Suppressor macrophage treated with lipopolysaccharide for 1 hour (primary cell): ENCODE results near the gene C6orf15.
"Not testable (repeated sequence)": the region's sequence is repeated elsewhere in the genome, so short reads cannot be mapped to it uniquely, and the experiment has no call there.

Source experiments
- DNase-seq, 3 donors: peaks; one replicate each; pipeline ENCODE4 v3.0.0-alpha.2; 2020 to 2022

Gene C6orf15

DNA sequence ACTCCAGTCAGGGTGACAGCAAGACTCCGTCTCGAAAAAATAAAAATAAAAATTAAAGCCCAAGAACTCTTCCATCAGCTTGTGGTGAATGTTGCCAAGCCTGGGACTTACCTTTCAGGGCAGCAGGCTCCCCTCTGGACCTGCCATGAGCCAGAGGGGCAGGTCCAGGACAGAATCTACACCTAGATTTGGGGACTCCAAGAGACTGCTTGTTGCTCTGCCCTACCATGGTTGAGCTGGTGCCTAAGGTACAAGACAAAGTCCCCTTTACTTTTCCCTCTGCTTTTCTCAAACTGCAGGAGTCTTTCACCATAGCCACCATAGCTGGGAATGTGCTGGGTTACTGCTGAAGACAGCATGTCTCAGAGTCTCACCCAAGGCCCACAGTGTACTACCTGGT is 9.2 kb downstream of the C6orf15 start:
- DNase-seq = no peak

DNA sequence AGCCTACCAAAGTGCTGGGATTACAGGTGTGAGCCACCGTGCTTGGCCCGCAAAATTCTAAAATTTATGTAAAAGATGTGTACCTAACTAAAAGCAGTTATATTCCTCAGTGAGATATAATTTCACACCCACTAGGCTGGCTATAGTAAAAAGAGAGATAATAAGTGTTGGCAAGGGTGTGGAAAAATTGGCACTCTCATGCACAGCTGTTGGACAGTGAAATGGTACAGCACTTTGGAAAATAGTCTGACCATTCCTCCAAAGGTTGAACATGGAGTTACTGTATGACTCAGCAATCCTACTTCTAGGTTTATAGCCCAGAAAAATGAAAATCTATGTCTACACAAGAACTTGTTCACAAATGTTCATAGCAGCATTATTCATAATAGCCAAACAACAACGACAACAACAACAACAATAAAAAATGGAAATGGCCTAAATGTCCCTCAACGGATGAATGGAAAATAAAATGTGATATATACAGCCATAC is 13.9 kb downstream of the C6orf15 start:
- no peak for DNase-seq

DNA sequence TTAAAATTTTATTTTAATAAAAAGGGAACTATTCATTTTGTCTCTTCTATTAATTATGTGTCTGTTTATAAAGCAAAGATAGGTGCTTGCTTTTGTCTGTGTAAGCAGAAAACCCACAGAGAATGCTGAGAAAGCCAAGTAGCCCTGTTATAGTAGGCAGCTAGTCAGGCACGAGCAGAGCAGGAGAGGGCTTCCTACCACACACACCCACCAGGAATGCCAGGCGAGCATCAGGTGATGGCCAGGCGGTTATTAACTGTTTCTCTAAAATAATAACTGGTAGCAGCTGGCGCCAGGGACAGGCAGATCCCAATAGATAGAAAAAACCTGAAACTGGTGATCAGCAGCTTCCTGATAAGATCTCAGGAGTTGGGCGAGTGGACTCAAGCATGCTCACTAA is 15.7 kb downstream of the C6orf15 start:
- DNase-seq = no peak

DNA sequence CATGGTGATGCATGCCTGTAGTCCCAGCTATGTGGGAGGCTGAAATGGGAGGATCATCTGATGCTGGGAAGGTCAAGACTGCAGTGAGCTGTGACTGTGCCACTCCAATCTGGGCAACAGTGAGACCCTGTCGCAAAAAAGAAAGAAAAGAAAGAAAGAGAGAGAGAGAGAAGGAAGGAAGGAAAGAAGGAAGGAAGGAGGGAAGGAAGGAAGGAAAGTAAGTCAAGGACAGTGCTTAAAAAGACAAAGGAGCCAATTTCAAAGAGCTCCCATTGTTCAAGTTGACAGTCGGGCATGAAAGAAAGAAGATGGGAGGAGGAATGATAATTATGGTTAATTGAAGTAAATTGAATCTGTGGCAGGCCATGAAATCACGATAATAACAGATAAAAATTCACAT is 16.2 kb downstream of the C6orf15 start:
- no peak for DNase-seq

- DNase-seq = no peak
Observed at GRCh38 chr6:31094389-31094881, 17.9 kb downstream of the C6orf15 start.

DNA sequence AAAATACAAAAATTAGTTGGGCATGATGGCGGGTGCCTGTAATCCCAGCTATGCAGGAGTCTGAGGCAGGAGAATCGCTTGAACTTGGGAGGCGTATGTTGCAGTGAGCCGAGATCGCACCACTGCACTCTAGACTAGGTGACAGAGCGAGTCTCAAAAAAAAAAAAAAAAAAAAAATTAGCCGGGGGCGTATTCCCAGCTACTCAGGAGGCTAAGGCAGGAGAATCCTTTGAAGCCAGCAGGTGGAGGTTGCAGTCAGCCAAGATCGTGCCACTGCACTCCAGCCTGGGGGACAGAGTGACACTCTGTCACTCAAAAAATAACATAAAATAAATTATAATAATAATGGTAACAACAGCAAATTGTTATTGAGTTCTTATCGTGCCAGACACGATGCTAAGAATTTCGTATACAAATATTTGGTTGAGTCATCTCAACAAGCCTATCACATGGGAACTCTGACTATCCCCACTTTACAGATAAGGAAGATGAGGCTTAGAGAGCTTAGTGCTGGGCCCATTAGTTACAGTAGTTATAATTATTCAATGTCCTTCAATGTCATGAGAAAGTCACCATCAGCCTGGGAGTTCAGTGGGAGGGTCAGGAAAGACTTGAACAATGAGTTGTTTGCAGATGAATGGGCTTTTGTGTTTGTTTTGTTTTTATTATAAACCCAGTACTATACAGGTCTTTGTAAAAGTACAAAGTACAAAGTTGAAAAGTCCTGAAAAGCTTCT is 19.4 kb downstream of the C6orf15 start:
- no peak for DNase-seq

GRCh38 chr6:31092238-31092637 is 20.1 kb downstream of the C6orf15 start:
- no peak for DNase-seq

GRCh38 chr6:31091680-31092079 is 20.7 kb downstream of the C6orf15 start:
- DNase-seq = no peak

DNA sequence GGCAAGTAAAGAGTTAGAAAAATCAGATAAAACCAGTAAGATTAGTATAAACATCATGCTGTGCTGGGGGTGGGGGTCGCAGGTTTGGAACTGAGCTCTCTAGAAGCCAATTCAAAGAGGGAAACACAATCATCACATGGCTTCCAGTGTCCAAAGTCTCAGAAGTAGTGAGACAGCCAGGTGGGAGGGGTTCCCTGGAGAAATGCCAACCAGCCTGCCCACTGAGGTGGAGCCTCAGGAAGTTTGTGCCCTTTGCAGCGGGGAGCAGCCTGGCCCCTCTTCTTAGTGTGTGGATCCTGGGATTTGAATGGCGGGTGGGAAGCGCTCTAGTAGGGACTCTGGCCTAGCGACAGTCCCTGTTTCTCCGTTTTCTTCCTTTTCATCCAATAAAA is 21.4 kb downstream of the C6orf15 start:
- DNase-seq = no peak

DNA sequence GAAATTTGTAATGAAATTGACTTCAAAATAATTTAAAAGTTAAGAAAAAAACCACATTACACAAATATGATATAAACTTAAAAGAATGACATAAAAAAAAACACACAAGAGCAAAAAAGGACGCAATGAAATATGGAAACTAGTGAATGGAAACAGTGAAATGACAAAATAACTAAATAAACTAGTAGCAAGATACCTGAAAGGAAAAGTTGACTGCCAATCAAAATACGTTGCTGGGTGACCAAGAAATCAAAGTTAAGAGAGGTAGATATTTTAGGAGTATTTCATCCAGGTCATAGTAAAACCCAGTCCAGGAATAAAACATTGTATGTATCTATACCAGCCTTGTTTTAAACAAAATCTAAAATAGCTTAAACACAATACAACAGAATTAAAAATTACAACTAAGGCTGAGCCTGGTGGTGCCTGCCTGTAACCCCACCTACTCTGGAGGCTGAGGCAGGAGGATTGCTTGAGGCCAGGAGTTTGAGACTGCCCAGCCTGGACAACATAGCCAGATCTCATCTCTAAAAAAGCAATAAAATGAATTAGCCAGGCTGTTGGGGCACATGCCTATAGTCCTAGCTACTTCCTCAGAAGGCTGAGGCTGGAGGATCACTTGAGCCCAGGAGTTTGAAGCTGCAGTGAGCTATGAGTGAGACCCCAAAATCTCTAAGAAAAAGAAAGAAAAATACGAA is 22.0 kb downstream of the C6orf15 start:
- DNase-seq = no peak

DNA sequence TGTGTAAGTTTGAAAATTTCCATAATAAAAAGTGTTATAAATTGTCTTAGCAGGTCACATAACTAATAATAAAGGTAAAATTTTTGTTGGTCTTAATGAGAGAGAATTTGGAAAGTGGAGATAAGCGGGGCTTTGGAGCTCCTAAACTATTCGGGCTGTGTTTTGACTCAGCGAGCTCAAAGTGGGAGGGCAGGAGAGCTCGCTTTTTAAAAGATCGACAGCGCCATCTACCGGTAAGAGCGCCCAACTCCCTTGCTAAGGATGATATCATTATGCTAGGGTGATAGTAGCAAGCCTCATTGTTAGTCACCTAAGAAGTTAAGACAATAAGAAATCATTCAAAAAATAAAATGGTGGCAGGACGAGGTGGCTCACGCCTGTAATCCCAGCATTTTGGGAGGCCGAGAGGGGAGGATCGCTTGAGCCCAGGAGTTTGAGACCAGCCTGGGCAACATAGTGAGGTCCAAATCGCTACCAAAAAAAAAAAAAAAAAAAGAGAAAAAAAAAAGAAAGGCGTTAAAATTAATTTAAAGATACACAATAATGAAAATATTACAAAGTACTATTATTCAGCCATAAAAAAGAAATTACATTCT is 24.8 kb downstream of the C6orf15 start:
- DNase-seq = peak; percentile 91 to 98 (median 96)

GRCh38 chr6:31086788-31087440 is 25.5 kb downstream of the C6orf15 start:
- peak; percentile 18 to 41 (median 29) for DNase-seq

DNA sequence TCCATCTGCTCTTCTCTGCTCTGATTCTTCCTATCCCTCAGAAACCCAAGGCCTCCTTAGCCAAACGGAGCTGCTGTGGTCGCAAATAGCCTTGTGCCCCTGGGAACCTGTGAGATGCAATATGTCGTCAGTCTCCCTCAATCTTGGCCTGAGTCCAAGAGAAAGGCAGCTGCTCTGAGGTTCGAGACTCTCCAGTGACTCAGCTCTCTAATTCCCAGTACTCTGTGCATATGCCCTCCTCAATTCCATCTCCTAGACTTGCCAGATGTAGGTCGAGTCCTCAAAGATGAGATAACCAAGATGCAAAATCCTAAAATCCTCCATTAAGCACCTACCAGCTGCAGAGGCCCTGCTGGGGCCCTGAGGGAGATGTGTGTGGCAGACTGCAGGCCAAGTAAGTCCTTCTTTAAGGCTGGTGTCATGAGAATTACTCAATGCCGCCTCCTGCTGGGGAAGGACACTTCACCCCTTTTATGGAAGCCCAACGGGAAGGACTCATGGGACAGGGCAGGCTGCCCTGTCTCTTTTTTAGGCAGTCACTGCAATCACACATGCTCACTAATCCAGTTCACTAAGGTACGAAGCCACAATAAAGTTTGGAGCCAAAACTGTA is 28.5 kb downstream of the C6orf15 start:
- DNase-seq = peak; percentile 47 to 56 (median 50)

DNA sequence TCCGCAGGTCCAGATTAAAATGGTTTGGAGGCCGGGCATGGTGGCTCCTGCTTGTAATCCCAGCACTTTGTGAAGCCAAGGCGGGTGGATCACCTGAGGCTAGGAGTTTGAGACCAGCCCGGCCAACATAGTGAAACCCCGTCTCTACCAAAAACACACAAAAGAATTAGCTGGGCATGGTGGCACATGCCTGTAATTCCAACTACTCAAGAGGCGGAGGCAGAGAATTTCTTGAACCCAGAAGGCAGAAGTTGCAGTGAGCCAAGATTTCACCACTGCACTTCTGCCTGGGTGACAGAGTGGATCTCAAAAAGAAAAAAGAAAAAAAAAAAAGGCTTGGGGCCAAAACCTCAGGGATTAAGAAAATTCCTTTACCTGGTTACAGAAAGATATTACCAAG is 30.5 kb downstream of the C6orf15 start:
- DNase-seq = peak in 1 of 3 donors; percentile 24

GRCh38 chr6:31079656-31080261 is 32.6 kb downstream of the C6orf15 start:
- DNase-seq = peak; percentile 65 to 83 (median 81)

DNA sequence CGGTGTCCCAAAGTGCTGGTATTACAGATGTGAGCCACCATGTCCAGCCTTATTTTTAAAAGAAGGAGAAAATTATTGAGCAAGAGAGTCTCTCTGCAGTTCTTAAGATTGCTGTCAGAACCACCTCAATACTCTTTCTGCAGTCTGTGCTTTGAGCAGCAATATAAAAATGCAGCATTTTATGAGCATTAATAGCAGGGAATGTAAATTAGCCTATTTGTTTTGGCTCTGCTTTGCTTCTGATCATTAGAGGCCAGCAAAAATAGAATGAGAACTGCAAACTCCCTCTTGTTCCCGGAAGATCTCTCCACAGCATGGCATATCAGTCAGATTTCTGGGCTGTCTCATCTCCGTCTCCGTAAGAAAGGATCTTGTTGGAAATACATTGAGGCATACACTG is 35.8 kb downstream of the C6orf15 start:
- no peak for DNase-seq

DNA sequence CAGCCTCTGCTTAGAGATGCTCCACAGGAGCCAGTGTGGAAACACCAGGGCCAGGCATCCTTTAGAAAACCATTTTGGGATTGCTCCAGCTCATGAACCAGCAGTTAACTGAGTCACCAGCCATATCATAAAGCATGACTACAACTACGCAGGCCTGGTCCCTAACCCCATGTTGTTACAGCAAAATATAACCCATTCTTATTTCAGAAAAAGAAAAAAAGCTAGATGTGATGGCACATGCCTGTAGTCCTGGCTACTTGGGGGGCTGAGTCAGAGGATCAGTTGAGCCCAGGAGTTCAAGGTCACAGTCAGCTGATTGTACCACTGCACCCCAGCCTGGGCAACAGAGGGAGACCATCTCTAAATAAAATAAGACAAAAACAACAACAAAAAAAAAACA is 36.8 kb downstream of the C6orf15 start:
- peak in 1 of 3 donors; percentile 16 for DNase-seq

GRCh38 chr6:31074401-31074800 is 38.0 kb downstream of the C6orf15 start:
- peak in 1 of 3 donors; percentile 8 for DNase-seq

- DNase-seq = peak in 1 of 3 donors; percentile 25
Observed at GRCh38 chr6:31070711-31071197, 41.6 kb downstream of the C6orf15 start.

DNA sequence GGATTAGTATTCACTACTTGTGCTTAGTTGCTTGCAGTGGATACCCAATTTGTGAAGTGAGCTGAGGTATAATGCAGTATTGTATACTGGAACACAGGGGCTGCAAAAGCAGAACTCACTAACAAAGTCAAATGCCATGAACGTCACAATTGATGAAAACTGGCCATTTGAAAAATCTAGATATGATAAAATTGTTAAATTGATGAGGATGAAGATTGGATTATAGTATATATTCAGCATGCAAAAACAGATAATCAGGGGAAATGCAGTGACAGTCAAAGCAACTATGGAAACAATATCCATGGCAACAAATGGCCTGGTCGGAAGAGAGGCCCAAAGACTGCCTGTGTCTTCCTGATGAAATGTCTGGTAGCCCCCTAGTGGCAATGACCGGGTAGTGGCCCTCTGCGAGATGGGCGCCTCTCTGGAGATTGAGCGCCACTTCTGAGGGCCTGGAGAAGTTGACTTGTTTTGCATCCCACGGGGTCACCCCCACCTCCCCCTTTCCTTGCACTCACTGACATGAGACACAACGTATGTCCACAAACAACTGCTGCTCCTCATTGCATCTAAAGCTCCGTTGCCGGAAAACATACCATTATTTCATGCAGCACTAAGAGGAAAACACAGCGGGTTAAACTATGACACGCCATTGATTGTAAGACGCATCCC is 43.6 kb downstream of the C6orf15 start:
- peak; percentile 78 to 86 (median 85) for DNase-seq

DNA sequence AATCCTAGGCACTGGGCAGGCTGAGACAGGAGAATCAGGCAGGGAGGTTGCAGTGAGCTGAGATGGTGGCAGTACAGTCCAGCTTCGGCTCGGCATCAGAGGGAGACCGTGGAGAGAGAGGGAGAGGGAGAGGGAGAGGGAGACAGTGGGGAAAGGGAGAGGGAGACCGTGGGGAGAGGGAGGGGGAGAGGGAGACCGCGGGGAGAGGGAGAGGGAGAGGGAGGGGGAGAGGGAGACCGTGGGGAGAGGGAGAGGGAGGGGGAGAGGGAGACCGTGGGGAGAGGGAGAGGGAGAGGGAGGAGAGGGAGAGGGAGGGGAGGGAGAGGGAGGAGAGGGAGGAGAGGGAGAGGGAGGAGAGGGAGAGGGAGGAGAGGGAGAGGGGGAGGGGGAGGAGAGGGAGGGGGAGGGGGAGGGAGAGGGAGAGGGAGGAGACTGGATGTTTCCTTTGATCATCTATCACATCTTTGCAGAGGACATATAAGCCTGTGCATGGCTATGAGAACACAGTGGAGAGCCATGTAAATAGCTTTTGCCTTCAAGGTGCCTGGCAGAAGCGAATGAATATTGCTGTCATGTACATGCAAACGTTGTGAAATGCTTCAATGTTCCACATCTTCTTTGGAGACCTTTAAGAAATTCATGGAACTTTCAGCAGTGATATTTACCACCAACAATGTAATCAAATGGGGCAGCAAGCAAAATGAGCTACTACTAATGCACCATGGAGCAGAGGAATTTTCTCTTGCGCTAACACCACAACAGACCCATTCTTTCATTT is 44.3 kb downstream of the C6orf15 start:
- DNase-seq = not testable (repeated sequence)
